HCT116 (cell line): ENCODE results near the gene LPA. TPM values are rescaled to one million over a fixed set of nuclear protein-coding genes. Genes with fewer than 3 reads are reported as not detected.

Source experiments
- ATAC-seq: fragments of 200-7000 bp; cut with Tn5 transposase; 2 replicates; pipeline ENCODE4 v1.9.1; 2020; ENCODE audit warnings: mild to moderate bottlenecking, moderate library complexity
- BruUV-seq: library from RNA; stranded (reverse); fragments of 400-500 nt; replicated peaks from 2 replicates; lab custom pipeline; 2021; lab: Mats Ljungman, UMichigan
- CTCF ChIA-PET: fragments of 300-600 bp; sonication (Branson Sonifier 250); formaldehyde crosslinking; loops from one replicate; lab custom pipeline; 2021; ENCODE audit warnings: antibody characterized with exemption; lab: Charles Lee
- POLR2A ChIA-PET: fragments of 300-600, 350-600 bp; sonication (Branson Sonifier 250); formaldehyde crosslinking; loops from one replicate; lab custom pipeline; 2021; ENCODE audit warnings: antibody characterized with exemption; lab: Charles Lee
- RAD21 ChIA-PET, 2 experiments: fragments of 300-600 bp; sonication (Branson Sonifier 250); formaldehyde crosslinking; loops; one replicate each; lab custom pipeline; 2023; ENCODE audit warnings: low total read pairs in 2 of 2; ENCODE audit not compliant: uncharacterized antibody in 2 of 2, unreplicated experiment in 2 of 2, low non-redundant PET in 1 of 2; lab: Charles Lee
- DNase-seq: peaks from one replicate; pipeline ENCODE4 v3.0.0-alpha.2; 2010; ENCODE audit warnings: low read depth, low spot score
- H2AFZ ChIP-seq: fragments of 200-600 bp; shearing (Covaris generic), sonication (generic); 2 replicates; pipeline ENCODE4 v1.6.1; 2017; ENCODE audit warnings: low read depth, mixed run types, mixed read lengths, antibody characterized with exemption, low read length; ENCODE audit not compliant: poor library complexity, severe bottlenecking
- H3K27ac ChIP-seq: 2 replicates; pipeline ENCODE4 v1.5.1; 2012; ENCODE audit warnings: low read depth, low read length
- H3K27me3 ChIP-seq: fragments of 200-600 bp; sonication (generic); 2 replicates; pipeline ENCODE4 v1.6.1; 2016; ENCODE audit warnings: mixed run types, low read length, mixed read lengths; ENCODE audit not compliant: insufficient read depth
- H3K36me3 ChIP-seq, 2 experiments: fragments of 200-500 bp in 1 of 2; fragments of 200-600 bp in 1 of 2; sonication (Bioruptor generic) in 1 of 2; sonication (generic) in 1 of 2; 2 replicates each; pipeline versions ENCODE4 v1.5.1 to v1.6.1; 2014 to 2016; ENCODE audit warnings: low read length in 2 of 2, inconsistent platforms in 1 of 2, mixed read lengths in 1 of 2, mixed run types in 1 of 2; ENCODE audit not compliant: insufficient read depth in 2 of 2, control insufficient read depth in 1 of 2
- H3K4me1 ChIP-seq, 2 experiments: fragments of 200-600 bp in 1 of 2; sonication (generic) in 1 of 2; 2 replicates each; pipeline versions ENCODE4 v1.5.1 to v1.6.1; 2012 to 2017; ENCODE audit warnings: low read length in 2 of 2, inconsistent platforms in 1 of 2, mild to moderate bottlenecking in 1 of 2, mixed read lengths in 1 of 2, mixed run types in 1 of 2, moderate library complexity in 1 of 2; ENCODE audit not compliant: insufficient read depth in 2 of 2, control insufficient read depth in 1 of 2
- H3K4me2 ChIP-seq: fragments of 200-600 bp; sonication (generic); 2 replicates; pipeline ENCODE4 v1.6.1; 2017; ENCODE audit warnings: mixed run types, low read length, mixed read lengths
- H3K4me3 ChIP-seq, 2 experiments: fragments of 200-600 bp in 1 of 2; sonication (generic) in 1 of 2; replicated peaks in 1 of 2; 2 replicates each; pipeline ENCODE4 v1.5.1; 2011 to 2016; ENCODE audit warnings: low read length in 2 of 2, control low read depth in 1 of 2, low read depth in 1 of 2, mild to moderate bottlenecking in 1 of 2, mixed read lengths in 1 of 2, mixed run types in 1 of 2
- H3K79me2 ChIP-seq: fragments of 200-600 bp; sonication (generic); 2 replicates; pipeline ENCODE4 v1.6.1; 2017; ENCODE audit warnings: mild to moderate bottlenecking, mixed run types, low read length, moderate library complexity, mixed read lengths; ENCODE audit not compliant: insufficient read depth
- H3K9ac ChIP-seq: fragments of 200-600 bp; sonication (generic); 2 replicates; pipeline ENCODE4 v1.6.1; 2016; ENCODE audit warnings: low read length, mixed read lengths
- H3K9me2 ChIP-seq: fragments of 200-600 bp; sonication (generic), shearing (Covaris generic); 2 replicates; pipeline ENCODE4 v1.6.1; 2017; ENCODE audit warnings: mixed run types, mild to moderate bottlenecking, moderate library complexity; ENCODE audit not compliant: insufficient read depth
- H3K9me3 ChIP-seq, 2 experiments: fragments of 200-500 bp in 1 of 2; fragments of 200-600 bp in 1 of 2; sonication (Bioruptor generic) in 1 of 2; sonication (generic) in 1 of 2; 2 replicates each; pipeline ENCODE4 v1.6.1; 2014 to 2017; ENCODE audit warnings: low read length in 2 of 2, mixed read lengths in 2 of 2, inconsistent platforms in 1 of 2, low read depth in 1 of 2, mild to moderate bottlenecking in 1 of 2, mixed run types in 1 of 2, moderate library complexity in 1 of 2; ENCODE audit not compliant: control insufficient read depth in 1 of 2, insufficient read depth in 1 of 2
- H4K20me1 ChIP-seq: fragments of 200-600 bp; sonication (generic), shearing (Covaris generic); 2 replicates; pipeline ENCODE4 v1.6.1; 2017; ENCODE audit warnings: mixed run types, mild to moderate bottlenecking, moderate library complexity; ENCODE audit not compliant: insufficient read depth
- ATF3 ChIP-seq: IDR thresholded peaks from 2 replicates; pipeline ENCODE4 v1.6.1; 2012
- CEBPB ChIP-seq: IDR thresholded peaks from 2 replicates; pipeline ENCODE4 v1.6.1; 2012; ENCODE audit warnings: low read depth
- CTCF ChIP-seq, 3 experiments: fragments of 200-600 bp in 1 of 3; sonication (generic) in 1 of 3; IDR thresholded peaks in 2 of 3; conservative IDR thresholded peaks in 1 of 3; 2 replicates each; pipeline ENCODE4 v1.5.1; 2012 to 2017; ENCODE audit warnings: low read depth in 2 of 3, low read length in 2 of 3, antibody characterized with exemption in 1 of 3, borderline replicate concordance in 1 of 3, control low read depth in 1 of 3, mild to moderate bottlenecking in 1 of 3, mixed read lengths in 1 of 3, mixed run types in 1 of 3, moderate library complexity in 1 of 3; ENCODE audit not compliant: insufficient read depth in 1 of 3
- EGR1 ChIP-seq: IDR thresholded peaks from 2 replicates; pipeline ENCODE4 v1.6.1; 2012; ENCODE audit warnings: low read depth
- EZH2phosphoT487 ChIP-seq: fragments of 200-600 bp; IDR thresholded peaks from 2 replicates; pipeline ENCODE4 v1.6.1; 2018; ENCODE audit warnings: antibody characterized with exemption, borderline replicate concordance
- JUND ChIP-seq: IDR thresholded peaks from 2 replicates; pipeline ENCODE4 v1.6.1; 2012
- MAX ChIP-seq: IDR thresholded peaks from 2 replicates; pipeline ENCODE4 v1.6.1; 2012
- POLR2AphosphoS5 ChIP-seq: IDR thresholded peaks from 2 replicates; pipeline ENCODE4 v1.6.1; 2011; ENCODE audit warnings: mild to moderate bottlenecking, low read depth, low read length, moderate library complexity
- RAD21 ChIP-seq: IDR thresholded peaks from 2 replicates; pipeline ENCODE4 v1.6.1; 2012; ENCODE audit warnings: low read depth, mild to moderate bottlenecking
- REST ChIP-seq: IDR thresholded peaks from 2 replicates; pipeline ENCODE4 v1.6.1; 2012; ENCODE audit warnings: low read depth
- SIN3A ChIP-seq: IDR thresholded peaks from 2 replicates; pipeline ENCODE4 v1.6.1; 2012; ENCODE audit warnings: low read depth
- SP1 ChIP-seq: IDR thresholded peaks from 2 replicates; pipeline ENCODE4 v1.6.1; 2012; ENCODE audit warnings: low read depth
- SRF ChIP-seq: IDR thresholded peaks from 2 replicates; pipeline ENCODE4 v1.6.1; 2012; ENCODE audit warnings: low read depth
- TCF7L2 ChIP-seq: IDR thresholded peaks from 2 replicates; pipeline ENCODE4 v1.7.0; 2011; ENCODE audit warnings: borderline replicate concordance, inconsistent platforms; ENCODE audit not compliant: insufficient read depth, insufficient read length; ENCODE audit errors: extremely low read depth
- YY1 ChIP-seq: IDR thresholded peaks from 2 replicates; pipeline ENCODE4 v1.6.1; 2011; ENCODE audit warnings: low read length, low read depth, moderate library complexity, mild to moderate bottlenecking; ENCODE audit not compliant: insufficient replicate concordance; ENCODE audit errors: extremely low read depth
- ZBTB33 ChIP-seq: IDR thresholded peaks from 2 replicates; pipeline ENCODE4 v1.6.1; 2011; ENCODE audit warnings: mild to moderate bottlenecking, low read length, moderate library complexity; ENCODE audit not compliant: insufficient replicate concordance; ENCODE audit errors: extremely low read depth
- intact Hi-C: fragments of 100-400 bp; cut with micrococcal nuclease; formaldehyde crosslinking; loops from 2 replicates; pipeline ENCODE4 v1.10.0; 2022
- total RNA-seq: library from RNA; stranded (reverse); gene quantifications from one replicate; pipeline ENCODE4 v1.2.1, GENCODE V29; 2021; ENCODE audit not compliant: unreplicated experiment

Gene LPA
- total RNA-seq, 1 experiment from 2014 or later = not detected

- H3K27ac ChIP-seq = no peak overlapping the region
- H3K4me3 ChIP-seq = no peak overlapping the region
- no peaks in the 10 kb centered on the region for H3K4me1 ChIP-seq
- TF ChIP-seq RAD21 = no peak
- no peak for TF ChIP-seq JUND
- no peak for TF ChIP-seq SIN3A
- no peak for TF ChIP-seq EZH2phosphoT487
- no peak for TF ChIP-seq YY1
- no peak for TF ChIP-seq TCF7L2
- no peak for TF ChIP-seq ZBTB33
- no peak for TF ChIP-seq SRF
- no peak for TF ChIP-seq CEBPB
- no peak for TF ChIP-seq EGR1
- no peak for TF ChIP-seq REST
- TF ChIP-seq POLR2AphosphoS5 = no peak
- no peak for TF ChIP-seq ATF3
- no peak for TF ChIP-seq SP1
- TF ChIP-seq CTCF (IDR thresholded peaks at IDR 0.05 in 2 of 3, conservative IDR thresholded peaks at IDR 0.05 in 1 of 3; ENCODE audit: borderline replicate concordance in 1 of 3, insufficient read depth in 1 of 3, low read depth in 2 of 3, low read length in 2 of 3) = no peak
- TF ChIP-seq MAX = no peak
- CTCF ChIA-PET = no interaction called here
- H4K20me1 ChIP-seq = no peaks in the 10 kb centered on the region
- POLR2A ChIA-PET = no interaction called here
- no peak overlapping the region for H3K4me2 ChIP-seq
- H3K9me3 ChIP-seq = no peaks in the 10 kb centered on the region
- no peaks in the 10 kb centered on the region for H3K9me2 ChIP-seq
- no peaks in the 10 kb centered on the region for H3K36me3 ChIP-seq
- ATAC-seq = no peak
- H3K79me2 ChIP-seq = no peaks in the 10 kb centered on the region
- DNase-seq = no peak
- no peak overlapping the region for H3K9ac ChIP-seq
- H2AFZ ChIP-seq = no peak overlapping the region
- intact Hi-C loops = no loop called here
- no TSS peak for BruUV-seq
- RAD21 ChIA-PET = no interaction called here
- H3K27me3 ChIP-seq = no peaks in the 10 kb centered on the region
Measured at GRCh38 chr6:160507420-160507819, 156.7 kb downstream of the LPA start.
